H1 (cell line): ENCODE measurements around the gene AP2A2. TPM values are rescaled to one million over a fixed set of nuclear protein-coding genes. Genes with fewer than 3 reads are reported as not detected.

Experiments used
- CTCF ChIA-PET: fragments of 300-600 bp; sonication (Branson Sonifier 250); formaldehyde crosslinking; loops from one replicate; lab custom pipeline; 2021; ENCODE audit not compliant: partially characterized antibody; lab: Charles Lee
- POLR2A ChIA-PET: fragments of 300-600 bp; sonication (Branson Sonifier 250); formaldehyde crosslinking; loops from one replicate; lab custom pipeline; 2021; ENCODE audit warnings: inconsistent platforms; ENCODE audit not compliant: partially characterized antibody; lab: Charles Lee
- DNase-seq, 2 experiments: peaks; one replicate each; pipeline versions ENCODE4 v3.0.0 to v3.0.0-alpha.2; 2010 to 2022; ENCODE audit warnings: low spot score in 2 of 2, low read depth in 1 of 2, mixed read lengths in 1 of 2
- FAIRE-seq: peaks from 2 replicates; lab custom pipeline; 2011; peaks lifted over from hg19 to GRCh38; lab: Jason Lieb, UNC
- H2AFZ ChIP-seq: 2 replicates; pipeline ENCODE4 v1.8.1; 2012; ENCODE audit warnings: low read length, inconsistent platforms
- H2AK5ac ChIP-seq: 2 replicates; pipeline ENCODE4 v1.6.1; 2013; ENCODE audit warnings: low read depth, low read length
- H2BK120ac ChIP-seq: replicated peaks from 2 replicates; pipeline ENCODE3; 2013; ENCODE audit warnings: low read depth, low read length, inconsistent platforms
- H2BK12ac ChIP-seq: 2 replicates; pipeline ENCODE4 v1.6.1; 2013; ENCODE audit warnings: low read depth, low read length
- H2BK15ac ChIP-seq: 2 replicates; pipeline ENCODE4 v1.6.1; 2013; ENCODE audit warnings: low read length
- H2BK20ac ChIP-seq: 2 replicates; pipeline ENCODE4 v1.6.1; 2013; ENCODE audit warnings: low read length
- H2BK5ac ChIP-seq: 2 replicates; pipeline ENCODE4 v1.6.1; 2013; ENCODE audit warnings: low read depth, low read length
- H3K14ac ChIP-seq: 2 replicates; pipeline ENCODE4 v1.6.1; 2013; ENCODE audit warnings: inconsistent platforms; ENCODE audit not compliant: insufficient read length
- H3K18ac ChIP-seq: 2 replicates; pipeline ENCODE4 v1.6.1; 2013; ENCODE audit warnings: low read length; ENCODE audit errors: extremely low read depth
- H3K23ac ChIP-seq: 2 replicates; pipeline ENCODE4 v1.6.1; 2013; ENCODE audit warnings: inconsistent platforms; ENCODE audit not compliant: insufficient read length
- H3K23me2 ChIP-seq: 2 replicates; pipeline ENCODE4 v1.6.1; 2013; ENCODE audit warnings: low read depth, low read length
- H3K27ac ChIP-seq: 2 replicates; pipeline ENCODE4 v1.6.1; 2011; ENCODE audit warnings: low read depth, low read length, inconsistent platforms
- H3K27me3 ChIP-seq, 4 experiments: replicated peaks in 1 of 4; 1 replicate in 1 of 4; 2 replicates in 3 of 4; pipeline versions ENCODE4 v1.6.1 to v1.8.1; 2011 to 2013; ENCODE audit warnings: low read length in 3 of 4, mild to moderate bottlenecking in 3 of 4, inconsistent platforms in 2 of 4, mixed read lengths in 2 of 4, moderate library complexity in 1 of 4; ENCODE audit not compliant: control insufficient read depth in 3 of 4, insufficient read depth in 3 of 4; ENCODE audit errors: extremely low read depth in 1 of 4
- H3K36me3 ChIP-seq, 4 experiments: 2 replicates each; pipeline versions ENCODE4 v1.6.1 to v1.8.1; 2011 to 2013; ENCODE audit warnings: mild to moderate bottlenecking in 4 of 4, low read length in 3 of 4, moderate library complexity in 2 of 4, control low read depth in 1 of 4, inconsistent platforms in 1 of 4; ENCODE audit not compliant: insufficient read depth in 4 of 4, control insufficient read depth in 2 of 4
- H3K4ac ChIP-seq: replicated peaks from 2 replicates; pipeline ENCODE3; 2013; ENCODE audit warnings: low read length, low read depth, mixed read lengths, inconsistent platforms; ENCODE audit not compliant: insufficient read length
- H3K4me1 ChIP-seq, 4 experiments: replicated peaks in 1 of 4; 1 replicate in 1 of 4; 2 replicates in 3 of 4; pipeline versions ENCODE4 v1.6.1 to v1.8.1; 2011 to 2013; ENCODE audit warnings: low read length in 3 of 4, inconsistent platforms in 2 of 4, mixed read lengths in 1 of 4; ENCODE audit not compliant: insufficient read depth in 4 of 4, control insufficient read depth in 3 of 4
- H3K4me2 ChIP-seq, 2 experiments: 2 replicates each; pipeline versions ENCODE4 v1.6.1 to v1.8.1; 2011 to 2013; ENCODE audit warnings: low read depth in 2 of 2, low read length in 2 of 2, control low read depth in 1 of 2, inconsistent platforms in 1 of 2, mild to moderate bottlenecking in 1 of 2; ENCODE audit not compliant: insufficient read depth in 1 of 2
- H3K4me3 ChIP-seq, 4 experiments: fragments of 200-600, 300-600 bp in 1 of 4; sonication (generic), shearing (Covaris generic), sonication (Bioruptor Twin) in 1 of 4; 2 replicates each; pipeline versions ENCODE4 v1.5.1 to v1.8.1; 2011 to 2016; ENCODE audit warnings: low read length in 4 of 4, low read depth in 3 of 4, control low read depth in 2 of 4, inconsistent platforms in 2 of 4, mild to moderate bottlenecking in 2 of 4, mixed read lengths in 1 of 4, moderate library complexity in 1 of 4; ENCODE audit not compliant: insufficient read depth in 2 of 4; ENCODE audit errors: extremely low read depth in 1 of 4
- H3K56ac ChIP-seq: replicated peaks from 2 replicates; pipeline ENCODE3; 2013; ENCODE audit warnings: low read depth, mild to moderate bottlenecking, mixed read lengths, low read length, inconsistent platforms; ENCODE audit not compliant: insufficient read length
- H3K79me1 ChIP-seq: 2 replicates; pipeline ENCODE4 v1.6.1; 2013; ENCODE audit warnings: low read depth, low read length, control low read depth
- H3K79me2 ChIP-seq, 2 experiments: 2 replicates each; pipeline versions ENCODE4 v1.6.1 to v1.8.1; 2012 to 2013; ENCODE audit warnings: low read length in 2 of 2, mild to moderate bottlenecking in 2 of 2, inconsistent platforms in 1 of 2; ENCODE audit not compliant: insufficient read depth in 2 of 2, control insufficient read depth in 1 of 2
- H3K9ac ChIP-seq, 4 experiments: replicated peaks in 1 of 4; 1 replicate in 1 of 4; 2 replicates in 3 of 4; pipeline versions ENCODE4 v1.6.1 to v1.8.1; 2011 to 2013; ENCODE audit warnings: low read depth in 3 of 4, low read length in 3 of 4, control low read depth in 2 of 4, mild to moderate bottlenecking in 2 of 4, moderate library complexity in 2 of 4, inconsistent platforms in 1 of 4; ENCODE audit errors: extremely low read depth in 1 of 4
- H3K9me3 ChIP-seq, 2 experiments: 2 replicates each; pipeline versions ENCODE4 v1.6.1 to v1.8.1; 2012 to 2013; ENCODE audit warnings: mild to moderate bottlenecking in 2 of 2, moderate library complexity in 2 of 2, control low read depth in 1 of 2, inconsistent platforms in 1 of 2, low read depth in 1 of 2, low read length in 1 of 2, mixed read lengths in 1 of 2; ENCODE audit not compliant: insufficient read depth in 2 of 2
- H4K20me1 ChIP-seq, 2 experiments: replicated peaks in 1 of 2; 2 replicates each; pipeline versions ENCODE3 to v1.8.1; 2011 to 2013; ENCODE audit warnings: inconsistent platforms in 2 of 2, low read length in 2 of 2, mild to moderate bottlenecking in 1 of 2; ENCODE audit not compliant: insufficient read depth in 2 of 2, control insufficient read depth in 1 of 2
- H4K5ac ChIP-seq: 2 replicates; pipeline ENCODE4 v1.6.1; 2013; ENCODE audit warnings: low read length, low read depth, mixed read lengths, inconsistent platforms; ENCODE audit not compliant: insufficient read length
- H4K8ac ChIP-seq: 2 replicates; pipeline ENCODE4 v1.8.0; 2013; ENCODE audit warnings: mild to moderate bottlenecking, moderate library complexity, low read length, inconsistent platforms; ENCODE audit not compliant: insufficient read depth; ENCODE audit errors: extremely low read depth
- H4K91ac ChIP-seq: replicated peaks from 2 replicates; pipeline ENCODE3; 2013; ENCODE audit warnings: low read length, mixed read lengths, inconsistent platforms; ENCODE audit not compliant: insufficient read length
- ATF2 ChIP-seq: IDR thresholded peaks from 2 replicates; pipeline ENCODE4 v1.6.1; 2012; ENCODE audit warnings: low read length, inconsistent platforms
- CREB1 ChIP-seq: IDR thresholded peaks from 2 replicates; pipeline ENCODE4 v1.6.1; 2012; ENCODE audit warnings: inconsistent platforms
- GTF2F1 ChIP-seq: IDR thresholded peaks from 2 replicates; pipeline ENCODE4 v1.6.1; 2012; ENCODE audit warnings: low read depth, low read length, improper control_type of control experiment, borderline replicate concordance
- HDAC2 ChIP-seq, 2 experiments: fragments of 300-600 bp in 1 of 2; sonication (generic) in 1 of 2; IDR thresholded peaks; 2 replicates each; pipeline ENCODE4 v1.6.1; 2011 to 2012; ENCODE audit warnings: low read depth in 2 of 2, low read length in 2 of 2, mild to moderate bottlenecking in 2 of 2, moderate library complexity in 2 of 2, borderline replicate concordance in 1 of 2, inconsistent platforms in 1 of 2
- JUN ChIP-seq: IDR thresholded peaks from 2 replicates; pipeline ENCODE4 v1.6.1; 2011; ENCODE audit warnings: low read depth, mild to moderate bottlenecking, improper control_type of control experiment, low read length
- NANOG ChIP-seq: IDR thresholded peaks from 2 replicates; pipeline ENCODE4 v1.6.1; 2011; ENCODE audit warnings: low read length, low read depth, mild to moderate bottlenecking, inconsistent platforms; ENCODE audit not compliant: insufficient read depth, poor library complexity, severe bottlenecking
- POU5F1 ChIP-seq: IDR thresholded peaks from 2 replicates; pipeline ENCODE4 v1.6.1; 2011; ENCODE audit warnings: low read depth, mild to moderate bottlenecking, low read length, moderate library complexity
- RBBP5 ChIP-seq: IDR thresholded peaks from 2 replicates; pipeline ENCODE4 v1.7.1; 2012; ENCODE audit warnings: low read depth, mild to moderate bottlenecking, inconsistent platforms, low read length, moderate library complexity, borderline replicate concordance
- TBP ChIP-seq: IDR thresholded peaks from 2 replicates; pipeline ENCODE4 v1.6.1; 2011; ENCODE audit warnings: low read depth, low read length, improper control_type of control experiment
- WGBS, 2 experiments: shearing (Covaris generic) in 1 of 2; methylation state at CpG; one replicate each; pipeline versions ENCODE4 v1.1.6 to v1.1.7; 2013 to 2015; ENCODE audit warnings: low lambda C conversion rate in 2 of 2, mixed read lengths in 2 of 2, inconsistent platforms in 1 of 2, low coverage in 1 of 2, missing lambda C conversion rate in 1 of 2; ENCODE audit not compliant: insufficient replicate concordance in 2 of 2, insufficient coverage in 1 of 2, insufficient read length in 1 of 2; ENCODE audit errors: extremely low coverage in 1 of 2, missing lambda C conversion rate in 1 of 2; 5-methylcytosine and 5-hydroxymethylcytosine counted together
- polyA plus RNA-seq, 7 experiments: library from polyadenylated mRNA; depleted of rRNA in 3 of 7; stranded (reverse) in 5 of 7; unstranded in 2 of 7; fragments of >200 nt in 5 of 7; fragments of 200-250 nt in 2 of 7; gene quantifications; 1 replicate in 5 of 7; 2 replicates in 1 of 7; 4 replicates in 1 of 7; pipeline versions ENCODE4 v1.2.1 to v1.2.3, GENCODE V29; 2011 to 2013; ENCODE audit warnings: missing spikeins in 2 of 7, mixed read lengths in 2 of 7
- total RNA-seq: library from RNA; stranded (reverse); fragmentation: NEBNext Ultra II Directional; extraction: Animal tissue kit (Norgen Biotek cat#: 25700); gene quantifications from 2 replicates; pipeline ENCODE4 v1.2.1, GENCODE V29; 2021

Gene AP2A2
- total and polyA plus RNA-seq, 2 of the 8 experiments (the other 6 are each of a cell fraction or from before 2014, with no cell fraction given): 50.0 to 65.0 TPM

DNA sequence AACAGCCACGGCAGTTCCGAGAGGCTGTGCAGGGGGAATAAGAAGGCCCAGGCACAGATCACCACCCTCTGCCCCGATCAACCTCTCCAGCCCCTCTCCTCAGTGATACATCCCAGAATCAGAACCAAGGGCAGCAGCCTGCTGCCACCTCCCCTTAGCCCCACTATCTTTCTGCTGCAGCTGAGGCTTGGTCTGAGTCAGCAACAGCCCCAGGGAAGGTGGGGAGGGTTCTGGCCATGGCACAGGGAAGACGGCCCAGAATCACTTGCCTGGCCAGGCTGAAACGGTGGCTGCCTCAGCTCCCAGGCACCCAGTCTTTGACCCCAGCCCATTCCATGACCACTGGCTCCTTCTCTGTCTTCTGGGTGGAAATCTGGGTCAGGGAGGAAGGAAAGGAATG is 17.4 kb upstream of the AP2A2 start:
- ChIA-PET CTCF (interaction anchor here (0.6 to 2.6 kb wide), 3 partner anchors 10 to 34 kb away, joined by 4 to 9 read pairs (median 4); no protein-coding TSS in a partner anchor), POLR2A (no interaction called here)
- Histone ChIP-seq H3K27ac (no peak overlapping the region), H3K9ac (no peak overlapping the region), H4K91ac (no peak overlapping the region), H3K4me1 (peaks cover 0 to 14% (median 6%) of the 10 kb centered on the region in 4 experiments; a peak in 6 of 7 replicates), H2AFZ (no peak overlapping the region), H2BK5ac (no peak overlapping the region), H2BK12ac (no peak overlapping the region), H3K4me3 (no peak overlapping the region), H3K18ac (no peak overlapping the region), H3K4ac (no peak overlapping the region), H4K5ac (no peak overlapping the region), H4K20me1 (peaks cover 0 to 14% of the 10 kb centered on the region in 2 experiments), H3K36me3 (peaks cover 7 to 16% (median 9%) of the 10 kb centered on the region in 4 experiments; a peak in 6 of 8 replicates), H2BK15ac (no peak overlapping the region), H3K56ac (no peak overlapping the region), H3K9me3 (no peaks in the 10 kb centered on the region), H2AK5ac (no peak overlapping the region), H2BK20ac (no peak overlapping the region), H3K23ac (no peak overlapping the region), H4K8ac (no peak overlapping the region), H3K79me1 (peaks cover 22% of the 10 kb centered on the region), H3K27me3 (no peaks in the 10 kb centered on the region), H3K4me2 (no peak overlapping the region), H3K23me2 (peaks cover 15% of the 10 kb centered on the region), H3K79me2 (peaks cover 0 to 36% of the 10 kb centered on the region in 2 experiments; a peak in 3 of 4 replicates), H2BK120ac (no peak overlapping the region), H3K14ac (no peak overlapping the region)
- TF ChIP-seq CREB1: no peak
- no peak for TF ChIP-seq HDAC2 (IDR thresholded peaks at IDR 0.05; ENCODE audit: borderline replicate concordance in 1 of 2, low read depth in 2 of 2, low read length in 2 of 2)
- TF ChIP-seq TBP: no peak
- no peak for TF ChIP-seq RBBP5
- TF ChIP-seq ATF2: no peak
- TF ChIP-seq JUN: no peak
- TF ChIP-seq NANOG: no peak
- TF ChIP-seq POU5F1: no peak
- TF ChIP-seq GTF2F1: no peak
- 94% methylated on average over 5 of the region's 5 CpGs; no CpG with 5 or more reads in 1 of the 2 experiments for WGBS, 2 experiments
- DNase-seq: no peak
- no peak for FAIRE-seq
